OCI-LY7 (cell line): ENCODE results near the gene PLAC1.

Experiments used
- CTCF ChIP-seq: fragments of 200-600 bp; sonication (generic); conservative IDR thresholded peaks from 2 replicates; pipeline ENCODE4 v1.5.1; 2014; ENCODE audit warnings: mild to moderate bottlenecking, antibody characterized with exemption, low read length, moderate library complexity, mixed read lengths
- EZH2phosphoT487 ChIP-seq: fragments of 200-600 bp; sonication (generic); IDR thresholded peaks from 2 replicates; pipeline ENCODE4 v1.6.1; 2018; ENCODE audit warnings: low read depth, borderline replicate concordance, mild to moderate bottlenecking, mixed run types, antibody characterized with exemption, low read length, moderate library complexity, mixed read lengths

GRCh38 chrX:134649770-134650169 lies 8.5 kb downstream of the PLAC1 start:
- TF ChIP-seq CTCF (no peak), EZH2phosphoT487 (no peak)
